SK-N-SH (cell line): ENCODE data around the gene DEPDC5. TPM values are rescaled to one million over a fixed set of nuclear protein-coding genes. Genes with fewer than 3 reads are reported as not detected.

Experiments
- CTCF ChIA-PET: fragments of 300-600, 350-600 bp; formaldehyde crosslinking; extraction: SDS; loops from one replicate; lab custom pipeline; 2021; lab: Yijun Ruan, JAX
- POLR2A ChIA-PET: fragments of 350-600 bp; sonication (Branson Sonifier 250); formaldehyde crosslinking; extraction: SDS; loops from one replicate; lab custom pipeline; 2020; ENCODE audit warnings: antibody characterized with exemption, inconsistent platforms; lab: Yijun Ruan, JAX
- DNase-seq: peaks from one replicate; pipeline ENCODE4 v3.0.0; 2012
- H2AFZ ChIP-seq: fragments of 200-600 bp; sonication (generic); 2 replicates; pipeline ENCODE4 v1.8.1; 2016; ENCODE audit warnings: antibody characterized with exemption, mild to moderate bottlenecking, low read depth
- H3F3A ChIP-seq: fragments of 200-600 bp; sonication (generic); replicated peaks from 2 replicates; pipeline ENCODE3; 2016; ENCODE audit warnings: antibody characterized with exemption, mild to moderate bottlenecking; ENCODE audit not compliant: insufficient read depth
- H3K27ac ChIP-seq, 2 experiments: fragments of 200-500 bp in 1 of 2; fragments of 200-600 bp in 1 of 2; sonication (Bioruptor generic) in 1 of 2; sonication (generic), shearing (Covaris generic) in 1 of 2; 2 replicates each; pipeline versions ENCODE4 v1.5.1 to v1.6.1; 2014 to 2016; ENCODE audit warnings: low read depth in 2 of 2, inconsistent platforms in 1 of 2, low read length in 1 of 2, mild to moderate bottlenecking in 1 of 2, mixed read lengths in 1 of 2
- H3K27me3 ChIP-seq: fragments of 200-600 bp; sonication (generic), shearing (Covaris generic); 2 replicates; pipeline ENCODE4 v1.6.1; 2016; ENCODE audit warnings: mixed run types; ENCODE audit not compliant: insufficient read depth
- H3K36me3 ChIP-seq, 2 experiments: fragments of 200-500 bp in 1 of 2; fragments of 200-600 bp in 1 of 2; sonication (Bioruptor generic) in 1 of 2; sonication (generic) in 1 of 2; replicated peaks in 1 of 2; 2 replicates each; pipeline versions ENCODE3 to v1.5.1; 2014 to 2016; ENCODE audit warnings: low read length in 1 of 2, mild to moderate bottlenecking in 1 of 2; ENCODE audit not compliant: insufficient read depth in 2 of 2, control insufficient read depth in 1 of 2
- H3K4me1 ChIP-seq, 2 experiments: fragments of 200-500 bp in 1 of 2; fragments of 200-600 bp in 1 of 2; sonication (Bioruptor generic) in 1 of 2; sonication (generic), shearing (Covaris generic) in 1 of 2; 2 replicates each; pipeline versions ENCODE4 v1.5.1 to v1.6.1; 2014 to 2016; ENCODE audit warnings: low read depth in 1 of 2, low read length in 1 of 2, mixed run types in 1 of 2; ENCODE audit not compliant: insufficient read depth in 2 of 2, control insufficient read depth in 1 of 2
- H3K4me2 ChIP-seq: fragments of 200-600 bp; sonication (generic), shearing (Covaris generic); 2 replicates; pipeline ENCODE4 v1.6.1; 2017; ENCODE audit warnings: mixed run types
- H3K4me3 ChIP-seq, 2 experiments: fragments of 200-500 bp in 1 of 2; fragments of 200-600 bp in 1 of 2; sonication (Bioruptor generic) in 1 of 2; sonication (generic), shearing (Covaris generic) in 1 of 2; 2 replicates each; pipeline versions ENCODE4 v1.5.1 to v1.8.1; 2014 to 2016; ENCODE audit warnings: low read depth in 2 of 2, inconsistent platforms in 1 of 2, low read length in 1 of 2, mild to moderate bottlenecking in 1 of 2, mixed read lengths in 1 of 2, moderate library complexity in 1 of 2
- H3K79me2 ChIP-seq: fragments of 200-600 bp; sonication (generic); 2 replicates; pipeline ENCODE4 v1.8.1; 2017; ENCODE audit warnings: mild to moderate bottlenecking; ENCODE audit not compliant: insufficient read depth
- H3K9ac ChIP-seq: fragments of 200-600 bp; sonication (generic); 2 replicates; pipeline ENCODE4 v1.6.1; 2017; ENCODE audit warnings: mixed run types
- H3K9me2 ChIP-seq: fragments of 200-600 bp; sonication (generic); 2 replicates; pipeline ENCODE4 v1.6.1; 2017; ENCODE audit warnings: mixed run types
- H3K9me3 ChIP-seq: fragments of 200-600 bp; sonication (generic); 2 replicates; pipeline ENCODE4 v1.6.1; 2017; ENCODE audit warnings: mixed run types, mild to moderate bottlenecking, moderate library complexity
- H4K20me1 ChIP-seq: fragments of 200-600 bp; sonication (generic); 2 replicates; pipeline ENCODE4 v1.6.1; 2017; ENCODE audit warnings: mild to moderate bottlenecking, mixed run types; ENCODE audit not compliant: insufficient read depth
- EP300 ChIP-seq, 2 experiments: IDR thresholded peaks; 2 replicates each; pipeline versions ENCODE4 v1.4.0 to v1.6.1; 2012; ENCODE audit warnings: borderline replicate concordance in 1 of 2, low read depth in 1 of 2, low read length in 1 of 2
- EZH2phosphoT487 ChIP-seq: fragments of 200-600 bp; sonication (generic); IDR thresholded peaks from 2 replicates; pipeline ENCODE4 v1.6.1; 2017; ENCODE audit warnings: low read depth, mixed run types, mild to moderate bottlenecking, antibody characterized with exemption, moderate library complexity, borderline replicate concordance
- FOXJ3 ChIP-seq: sonication (generic); formaldehyde crosslinking; IDR thresholded peaks from 2 replicates; pipeline ENCODE4 v1.5.1; 2020; ENCODE audit warnings: mild to moderate bottlenecking, missing genetic modification reagents
- FOXM1 ChIP-seq: IDR thresholded peaks from 2 replicates; pipeline ENCODE4 v1.4.0; 2012; ENCODE audit warnings: low read depth, mild to moderate bottlenecking
- IRF3 ChIP-seq: fragments of 150-350 bp; IDR thresholded peaks from 2 replicates; pipeline ENCODE4 v1.6.1; 2016; ENCODE audit warnings: mild to moderate bottlenecking, low read depth, low read length
- JUND ChIP-seq: IDR thresholded peaks from 2 replicates; pipeline ENCODE4 v1.4.0; 2012
- NFIC ChIP-seq: IDR thresholded peaks from 2 replicates; pipeline ENCODE4 v1.4.0; 2012; ENCODE audit warnings: borderline replicate concordance
- PBX3 ChIP-seq: IDR thresholded peaks from 2 replicates; pipeline ENCODE4; 2012
- POLR2AphosphoS5 ChIP-seq: IDR thresholded peaks from 2 replicates; pipeline ENCODE4 v1.6.1; 2012; ENCODE audit warnings: low read depth, low read length
- RAD21 ChIP-seq: IDR thresholded peaks from 2 replicates; pipeline ENCODE4 v1.6.1; 2012; ENCODE audit warnings: mild to moderate bottlenecking, low read length
- SMC3 ChIP-seq: IDR thresholded peaks from 2 replicates; pipeline ENCODE4 v1.6.1; 2012; ENCODE audit warnings: low read depth, low read length, improper control_type of control experiment
- TCF12 ChIP-seq: IDR thresholded peaks from 2 replicates; pipeline ENCODE4 v1.4.0; 2012
- TEAD4 ChIP-seq: IDR thresholded peaks from 2 replicates; pipeline ENCODE4 v1.4.0; 2012; ENCODE audit warnings: mild to moderate bottlenecking, borderline replicate concordance; ENCODE audit not compliant: insufficient read depth
- WGBS: methylation state at CpG from one replicate; pipeline ENCODE4 v1.1.6; 2017; ENCODE audit warnings: low lambda C conversion rate; 5-methylcytosine and 5-hydroxymethylcytosine counted together
- polyA plus RNA-seq, 3 experiments: library from polyadenylated mRNA; depleted of rRNA; stranded (reverse); fragments of >200 nt; gene quantifications; 2 replicates each; pipeline ENCODE4 v1.2.3, GENCODE V29; 2012

Gene DEPDC5
- polyA plus RNA-seq, 1 of the 3 experiments (the other 2 are of a cell fraction), result 7.8 TPM

GRCh38 chr22:31843526-31843925, 89.7 kb downstream of the DEPDC5 start (continued):
- TF ChIP-seq JUND, result no peak

- no peak for DNase-seq
- no peaks in the 10 kb centered on the region for H3K9me3 ChIP-seq
- no peaks in the 10 kb centered on the region for H4K20me1 ChIP-seq
- no peak overlapping the region for H2AFZ ChIP-seq
- TF ChIP-seq FOXM1 (no peak), EP300 (IDR thresholded peaks at IDR 0.05; ENCODE audit: borderline replicate concordance in 1 of 2, low read depth in 1 of 2, low read length in 1 of 2) (no peak), EZH2phosphoT487 (no peak), TCF12 (no peak), TEAD4 (no peak), IRF3 (no peak), RAD21 (no peak), NFIC (no peak), FOXJ3 (CRISPR knock-in tag) (no peak), SMC3 (no peak), POLR2AphosphoS5 (no peak), JUND (no peak), PBX3 (no peak)
- no peak overlapping the region for H3K9ac ChIP-seq
- ChIA-PET CTCF (no interaction called here), POLR2A (no interaction called here)
- no peak overlapping the region for H3K27ac ChIP-seq
- H3K4me2 ChIP-seq, result no peak overlapping the region
- WGBS, result 95% methylated on average over 15 of the region's 17 CpGs
- no peaks in the 10 kb centered on the region for H3K9me2 ChIP-seq
- no peaks in the 10 kb centered on the region for H3K79me2 ChIP-seq
- H3K4me1 ChIP-seq, result no peaks in the 10 kb centered on the region
- no peaks in the 10 kb centered on the region for H3F3A ChIP-seq
- H3K36me3 ChIP-seq, result peaks cover 29 to 36% of the 10 kb centered on the region in 2 experiments
- no peaks in the 10 kb centered on the region for H3K27me3 ChIP-seq
- H3K4me3 ChIP-seq, result no peak overlapping the region
These were observed 91.1 kb downstream of the DEPDC5 start for GRCh38 chr22:31844941-31845340.
